GM21367 (cell line): ENCODE results near the gene INTS3.
"Not testable (repeated sequence)": the region's sequence is repeated elsewhere in the genome, so short reads cannot be mapped to it uniquely, and the experiment has no call there.

Experiments
- ATAC-seq: cut with Tn5 transposase; IDR thresholded peaks from one replicate; pipeline ENCODE4 v1.9.1; 2021; ENCODE audit not compliant: unreplicated experiment

The INTS3 gene

DNA sequence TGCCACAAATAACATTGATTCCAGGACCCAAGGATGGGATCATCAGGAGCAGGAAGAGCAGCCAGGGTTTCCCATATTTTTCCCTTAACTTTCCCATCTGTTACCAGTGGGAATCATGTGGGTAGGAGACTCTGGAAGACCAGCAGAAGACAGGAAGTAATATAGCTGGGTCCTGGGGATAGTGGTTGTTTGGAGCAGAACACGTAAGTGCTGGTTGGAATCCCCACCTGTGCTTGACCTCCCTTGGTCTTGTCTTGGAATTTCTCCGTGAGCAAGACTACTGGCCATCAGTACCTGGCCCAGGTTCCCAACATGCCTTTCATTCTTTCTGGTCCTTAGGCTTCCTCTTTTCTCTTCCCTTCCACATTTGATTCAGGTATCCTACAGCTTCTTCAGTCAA, 26.4 kb downstream of the INTS3 start:
- no peak for ATAC-seq

DNA sequence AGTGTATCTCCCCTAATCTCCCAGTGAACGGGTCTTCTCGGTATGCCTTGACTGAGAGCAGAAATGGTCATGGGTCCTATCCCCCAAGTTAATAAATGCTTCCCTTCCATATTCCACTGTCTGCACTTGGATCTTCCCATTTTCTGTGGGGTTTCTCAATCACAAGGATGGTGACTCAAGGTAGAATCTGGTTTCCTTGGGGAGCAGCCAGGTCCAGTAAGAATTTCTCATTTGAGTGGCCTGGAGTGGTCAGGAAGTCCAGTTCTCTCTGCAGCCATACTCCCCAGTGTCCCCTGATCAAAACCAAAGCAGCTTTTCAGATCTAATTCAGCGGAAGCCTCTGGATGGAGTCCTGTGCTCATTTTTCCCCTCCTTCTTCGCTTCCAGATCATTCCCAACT, 32.6 kb downstream of the INTS3 start:
- no peak for ATAC-seq

DNA sequence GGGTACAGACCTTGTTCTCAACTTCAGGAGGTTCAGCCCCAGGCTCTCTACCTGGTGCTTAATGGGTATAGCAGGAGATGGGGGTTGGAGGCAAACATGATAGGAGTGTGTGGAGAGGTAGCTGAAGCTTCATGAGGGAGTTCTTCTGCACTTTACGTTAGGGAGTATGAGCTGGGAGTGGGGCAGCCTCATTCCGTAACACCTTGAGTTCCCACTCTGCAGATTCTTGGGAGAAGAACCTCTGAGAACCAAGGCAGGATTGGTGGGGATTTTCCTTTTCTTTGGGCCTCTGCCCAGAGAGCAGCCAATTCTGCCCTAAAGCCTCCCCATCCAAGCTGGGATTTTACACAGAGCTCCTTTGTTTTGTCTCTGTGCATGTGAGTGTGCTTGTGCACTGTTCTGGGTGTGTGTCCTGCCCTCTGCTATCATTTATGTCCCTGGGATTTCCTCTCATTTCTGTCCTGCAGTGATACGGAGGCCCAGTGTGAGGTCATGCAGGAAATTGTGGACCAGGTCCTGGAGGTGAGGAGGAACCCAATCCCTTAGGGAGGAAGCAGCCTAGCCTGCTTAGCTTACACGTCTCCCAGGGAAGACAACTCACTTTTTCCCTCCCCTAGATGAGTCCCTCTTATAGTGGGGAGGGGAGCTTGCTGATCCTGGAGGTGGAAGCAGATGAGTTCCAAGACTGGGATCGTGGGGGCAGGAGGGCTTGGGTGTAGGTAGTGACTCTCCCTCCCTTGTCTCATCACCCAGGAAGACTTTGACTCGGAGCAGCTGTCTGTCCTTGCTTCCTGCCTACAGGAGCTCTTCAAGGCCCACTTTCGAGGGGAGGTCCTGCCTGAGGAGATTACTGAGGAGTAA, 35.7 kb downstream of the INTS3 start:
- ATAC-seq, result no peak

DNA sequence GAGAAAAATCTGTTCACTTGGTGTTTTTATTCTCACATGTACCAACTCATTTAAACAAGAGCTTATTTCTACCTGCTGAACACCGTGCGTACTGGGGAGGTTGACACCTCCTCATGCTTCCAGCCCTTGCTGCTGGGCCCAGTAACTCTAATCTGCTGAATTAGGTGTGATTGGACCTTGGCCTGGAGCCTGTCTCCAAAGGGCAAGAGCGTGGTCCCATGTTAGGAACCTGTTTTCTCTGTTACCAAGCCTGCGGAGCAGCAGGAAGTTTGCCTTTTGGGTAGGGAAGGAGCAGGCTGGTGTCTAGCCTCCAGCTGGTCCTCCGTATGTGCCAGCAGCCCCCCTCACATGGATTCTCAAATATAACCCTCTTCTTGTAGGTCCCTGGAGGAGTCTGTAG, 36.5 kb downstream of the INTS3 start:
- ATAC-seq, result no peak

DNA sequence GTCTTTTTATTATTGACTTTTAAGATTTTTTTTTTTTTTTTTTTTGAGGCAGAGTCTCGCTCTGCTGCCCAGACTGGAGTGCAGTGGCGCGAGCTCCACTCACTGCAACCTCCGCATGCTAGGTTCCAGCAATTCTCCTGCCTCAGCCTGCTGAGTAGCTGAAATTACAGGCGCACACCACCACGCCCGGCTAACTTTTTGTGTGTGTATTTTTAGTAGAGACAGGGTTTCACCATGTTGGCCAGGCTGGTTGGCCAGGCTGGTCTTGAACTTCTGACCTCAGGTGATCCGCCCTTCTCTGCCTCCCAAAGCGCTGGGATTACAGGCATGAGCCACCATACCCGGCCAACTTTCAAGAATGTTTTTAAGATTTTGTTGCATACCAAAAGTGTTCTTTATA, 38.8 kb downstream of the INTS3 start:
- ATAC-seq, result not testable (repeated sequence)

DNA sequence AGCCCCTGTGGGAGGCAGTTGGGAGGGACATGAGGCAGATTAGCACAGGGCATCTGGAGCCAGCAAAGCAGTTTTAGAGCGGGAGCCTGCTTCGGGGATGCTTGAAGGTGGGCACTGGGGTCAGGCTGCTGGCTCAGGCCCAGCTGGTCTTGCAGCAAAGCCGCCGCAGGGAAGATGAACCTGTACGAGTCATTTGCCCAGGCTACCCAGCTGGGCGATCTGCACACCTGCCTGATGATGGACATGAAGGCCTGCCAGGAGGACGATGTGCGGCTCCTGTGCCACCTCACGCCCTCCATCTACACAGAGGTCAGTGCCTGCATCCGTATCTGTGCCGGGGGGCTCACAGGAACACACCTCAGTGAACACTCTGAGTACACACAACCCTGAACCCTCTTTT, 39.7 kb downstream of the INTS3 start:
- no peak for ATAC-seq

DNA sequence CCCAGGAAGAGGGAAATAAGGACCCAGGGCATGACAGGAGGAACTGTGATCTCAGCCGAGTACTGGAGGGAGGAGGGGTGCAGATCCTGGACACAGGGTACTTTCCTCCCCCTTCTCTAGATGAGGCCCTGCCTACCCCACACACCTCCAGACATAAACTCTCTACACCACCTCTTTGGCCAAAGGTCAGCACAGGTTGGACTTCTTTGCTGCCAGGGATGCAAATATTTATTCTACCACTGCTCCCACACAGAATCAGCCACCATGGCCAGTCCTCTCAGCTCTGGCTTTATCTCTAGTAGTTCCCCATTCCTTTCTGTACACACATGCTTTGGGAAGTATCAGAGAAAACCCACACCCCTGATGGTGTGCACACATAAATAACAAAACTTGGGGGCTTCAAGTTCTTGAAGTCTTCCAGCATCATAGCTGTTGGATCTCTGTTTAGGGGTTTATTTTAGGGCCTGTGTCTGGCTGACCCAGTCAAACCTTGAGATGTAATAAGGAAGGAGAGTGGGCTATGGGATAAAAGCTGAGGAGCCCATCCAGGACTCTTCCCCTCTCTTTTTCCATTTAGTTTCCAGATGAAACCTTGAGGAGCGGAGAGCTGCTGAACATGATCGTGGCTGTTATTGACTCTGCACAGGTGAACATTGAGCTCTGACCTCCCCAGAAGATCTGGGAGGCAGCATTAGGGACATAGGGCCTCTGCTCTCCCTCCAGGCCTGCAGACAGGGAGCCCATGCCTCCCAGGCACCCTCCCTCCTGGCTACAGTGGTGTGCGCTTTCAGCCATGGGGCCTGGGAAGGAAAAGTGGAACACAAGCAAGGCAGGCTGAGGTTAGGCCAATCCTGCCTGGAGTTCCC, 40.7 kb downstream of the INTS3 start:
- ATAC-seq, result no peak

DNA sequence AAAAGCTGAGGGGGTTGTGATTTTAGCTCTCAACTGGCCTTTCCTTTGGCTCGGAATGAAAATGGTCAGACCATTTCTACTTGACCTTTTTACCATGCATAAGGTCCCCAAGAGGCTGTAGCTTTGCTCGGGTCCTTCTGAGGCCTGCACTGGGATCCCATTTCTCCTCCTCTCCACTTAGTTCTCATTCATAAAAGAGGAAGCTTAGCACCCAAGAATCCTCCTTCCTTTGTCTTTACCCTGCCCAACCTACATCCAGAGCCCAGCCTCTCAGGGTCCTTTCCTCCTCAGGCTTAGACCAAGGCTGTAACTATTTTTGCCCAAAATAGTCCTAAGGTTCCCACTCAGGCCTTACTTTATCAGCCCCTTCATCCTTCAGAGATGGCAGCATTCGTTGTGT, 41.4 kb downstream of the INTS3 start:
- no peak for ATAC-seq

DNA sequence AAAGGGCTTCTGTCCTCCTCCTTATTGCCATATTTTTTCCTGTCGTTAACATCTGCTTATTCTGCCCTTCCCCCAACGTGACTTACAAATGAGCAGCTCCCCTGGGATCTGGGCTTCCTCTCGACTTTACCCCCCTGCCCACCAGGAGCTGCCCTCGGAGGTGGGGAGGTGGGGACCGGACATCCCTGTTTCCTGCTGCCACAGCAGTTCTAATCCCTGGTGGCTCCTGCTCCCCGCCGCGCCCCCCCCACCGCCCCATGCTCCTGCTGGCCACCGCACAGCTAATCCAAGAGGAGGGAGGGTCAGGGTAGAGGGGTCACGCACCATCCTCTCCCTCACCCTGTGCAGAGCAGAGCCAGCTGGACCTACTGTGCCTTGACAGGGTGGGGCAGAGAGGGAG, 42.9 kb downstream of the INTS3 start:
- no peak for ATAC-seq

DNA sequence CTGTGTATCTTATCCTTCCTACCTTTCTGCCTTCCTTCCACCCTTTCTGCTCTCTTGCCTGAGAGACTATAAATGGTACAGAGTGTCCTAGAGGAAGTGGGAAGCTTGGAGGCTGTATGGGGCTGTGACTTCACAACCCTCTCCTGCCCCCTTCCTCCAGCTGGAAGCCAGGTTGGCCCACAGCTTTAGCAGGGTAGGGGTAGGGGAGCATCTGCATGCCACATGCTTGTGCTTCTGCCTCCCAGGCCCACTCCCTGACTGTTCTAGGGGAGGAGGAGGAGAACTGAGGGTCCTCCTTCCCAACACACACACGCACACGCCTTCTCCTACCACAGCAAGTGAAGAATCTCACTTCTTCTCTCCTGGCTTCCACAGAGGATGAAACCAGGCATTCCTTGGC, 43.4 kb downstream of the INTS3 start:
- no peak for ATAC-seq

DNA sequence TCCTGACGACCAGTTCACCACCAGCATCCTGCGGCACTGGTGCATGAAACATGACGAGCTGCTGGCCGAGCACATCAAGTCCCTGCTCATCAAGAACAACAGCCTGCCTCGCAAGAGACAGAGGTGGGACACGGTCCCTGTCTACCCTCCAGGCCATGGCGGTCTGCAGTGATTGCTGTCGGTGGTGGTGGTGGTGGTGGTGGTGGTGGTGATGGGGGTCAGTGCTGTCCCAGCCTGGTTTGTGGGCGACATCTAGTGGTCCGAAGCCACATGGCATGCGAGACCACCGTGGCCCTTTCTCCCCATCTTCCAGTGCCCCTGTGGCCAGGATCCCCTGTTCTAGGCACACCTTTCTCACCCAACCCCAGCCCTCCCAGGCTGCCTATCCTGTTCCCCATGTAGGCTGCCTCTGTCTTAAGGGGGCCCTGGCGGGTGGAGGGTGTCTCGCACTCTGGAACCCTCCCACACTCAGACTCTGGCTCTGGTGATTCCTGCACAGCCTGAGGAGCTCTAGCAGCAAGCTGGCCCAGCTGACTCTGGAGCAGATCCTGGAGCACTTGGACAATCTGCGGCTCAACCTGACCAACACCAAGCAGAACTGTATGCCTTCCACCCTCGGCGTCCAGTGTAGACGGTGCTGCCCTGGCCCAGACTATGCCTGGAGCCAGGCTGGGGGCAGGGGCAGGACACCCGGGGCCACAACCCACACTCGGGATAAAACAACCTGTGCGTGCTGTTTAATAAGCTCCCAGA, 44.2 kb downstream of the INTS3 start:
- ATAC-seq, result no peak

DNA sequence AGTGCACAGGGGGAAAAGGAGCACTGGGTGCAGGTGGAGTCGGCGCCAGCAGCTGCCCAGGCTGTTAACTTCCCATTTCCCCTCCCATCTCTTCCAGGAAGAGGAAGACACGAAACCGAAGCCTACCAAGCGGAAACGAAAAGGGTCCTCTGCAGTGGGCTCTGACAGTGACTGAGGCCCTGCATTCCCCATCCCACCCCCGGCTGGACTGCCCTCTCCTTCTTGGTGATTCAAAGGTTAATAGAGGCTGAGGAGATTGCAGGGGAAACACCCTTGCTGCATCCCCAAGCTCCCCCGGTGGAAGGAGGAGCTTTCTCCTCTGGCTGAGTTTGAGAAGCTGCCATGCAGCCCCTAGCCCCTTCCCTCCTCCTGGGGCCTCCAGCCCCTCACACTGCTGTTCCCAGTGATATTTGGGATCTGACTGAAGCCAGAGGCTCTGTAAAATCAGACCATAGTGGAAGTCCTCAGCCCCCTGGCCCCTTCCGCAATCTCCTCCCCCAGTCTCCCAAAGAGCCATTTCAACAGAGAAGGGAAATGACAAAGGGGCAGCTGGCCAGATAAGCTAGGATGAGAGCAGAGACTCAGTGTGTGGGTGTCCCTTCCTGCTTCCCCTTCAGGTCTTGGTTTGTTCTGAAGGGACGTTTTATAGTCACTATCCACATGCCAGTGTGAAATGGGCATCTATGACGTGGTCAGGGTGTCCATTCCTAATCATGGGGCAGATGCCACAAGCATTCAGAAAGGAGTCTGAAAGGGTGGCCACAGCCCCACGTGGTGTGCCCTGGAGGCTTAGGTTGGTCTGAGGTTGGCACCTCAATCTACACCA, 45.5 kb downstream of the INTS3 start:
- ATAC-seq, result no peak

DNA sequence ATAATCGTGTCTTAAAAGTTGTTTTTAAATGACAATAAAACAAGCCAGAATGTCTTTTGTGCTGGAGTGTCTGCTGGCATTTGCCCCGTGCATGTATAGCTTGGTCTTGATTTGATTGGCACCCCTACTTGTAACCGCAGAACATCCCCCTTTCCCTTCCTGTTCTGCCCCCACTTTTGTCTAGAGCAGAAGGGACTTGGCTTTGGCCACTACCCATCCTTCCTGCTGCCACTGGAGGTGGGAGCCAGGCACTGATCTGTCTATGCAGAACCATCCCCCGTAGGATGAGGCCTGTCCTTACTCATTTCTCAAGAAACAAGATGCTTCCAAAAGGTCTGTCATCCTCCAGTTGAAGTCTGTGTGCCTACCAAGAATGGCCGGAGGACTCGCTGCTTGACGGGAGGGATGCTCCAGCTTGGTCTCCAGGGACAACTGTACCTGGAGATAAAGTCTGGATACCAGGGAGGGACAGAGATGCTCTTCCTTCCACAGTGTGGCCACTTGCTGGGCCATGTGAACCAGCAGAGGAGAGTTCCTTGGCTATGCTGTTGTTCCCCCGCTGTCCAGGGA, 46.3 kb downstream of the INTS3 start:
- no peak for ATAC-seq

DNA sequence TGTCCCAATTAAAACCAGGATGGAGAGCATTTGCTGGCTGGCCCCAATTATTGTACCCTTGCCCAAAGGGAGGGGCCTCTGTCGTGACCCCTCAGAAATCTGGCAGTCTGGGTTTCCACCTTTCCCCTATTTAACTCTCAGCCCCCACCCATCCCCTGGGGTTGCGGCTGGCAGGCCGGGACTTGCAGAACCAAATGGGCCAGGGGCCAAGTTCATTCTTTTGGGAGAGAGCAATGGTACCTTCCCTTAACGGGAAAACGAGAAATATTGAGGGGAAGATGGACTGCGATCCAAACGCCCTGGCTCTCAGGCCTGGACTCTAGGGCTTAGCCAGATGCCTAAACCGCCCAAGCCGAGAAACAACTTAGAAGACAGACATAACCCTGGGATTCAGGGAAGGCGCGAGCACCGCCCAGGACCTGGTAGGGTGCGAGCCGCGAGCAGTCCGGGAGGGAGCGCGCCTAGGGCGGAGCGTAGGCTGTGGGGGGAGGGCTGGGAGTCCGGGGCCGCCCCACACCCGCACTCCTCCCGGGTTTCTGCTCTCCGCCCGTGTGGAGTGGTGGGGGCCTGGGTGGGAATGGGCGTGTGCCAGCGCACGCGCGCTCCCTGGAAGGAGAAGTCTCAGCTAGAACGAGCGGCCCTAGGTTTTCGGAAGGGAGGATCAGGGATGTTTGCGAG, 47.1 kb downstream of the INTS3 start, which contains the start of gene SLC27A3:
SLC27A3 (plus strand) TSS at position 628 of the 678 bp plus-strand sequence. CDS start 91 bp downstream, outside the sequence.
- ATAC-seq, result no peak

DNA sequence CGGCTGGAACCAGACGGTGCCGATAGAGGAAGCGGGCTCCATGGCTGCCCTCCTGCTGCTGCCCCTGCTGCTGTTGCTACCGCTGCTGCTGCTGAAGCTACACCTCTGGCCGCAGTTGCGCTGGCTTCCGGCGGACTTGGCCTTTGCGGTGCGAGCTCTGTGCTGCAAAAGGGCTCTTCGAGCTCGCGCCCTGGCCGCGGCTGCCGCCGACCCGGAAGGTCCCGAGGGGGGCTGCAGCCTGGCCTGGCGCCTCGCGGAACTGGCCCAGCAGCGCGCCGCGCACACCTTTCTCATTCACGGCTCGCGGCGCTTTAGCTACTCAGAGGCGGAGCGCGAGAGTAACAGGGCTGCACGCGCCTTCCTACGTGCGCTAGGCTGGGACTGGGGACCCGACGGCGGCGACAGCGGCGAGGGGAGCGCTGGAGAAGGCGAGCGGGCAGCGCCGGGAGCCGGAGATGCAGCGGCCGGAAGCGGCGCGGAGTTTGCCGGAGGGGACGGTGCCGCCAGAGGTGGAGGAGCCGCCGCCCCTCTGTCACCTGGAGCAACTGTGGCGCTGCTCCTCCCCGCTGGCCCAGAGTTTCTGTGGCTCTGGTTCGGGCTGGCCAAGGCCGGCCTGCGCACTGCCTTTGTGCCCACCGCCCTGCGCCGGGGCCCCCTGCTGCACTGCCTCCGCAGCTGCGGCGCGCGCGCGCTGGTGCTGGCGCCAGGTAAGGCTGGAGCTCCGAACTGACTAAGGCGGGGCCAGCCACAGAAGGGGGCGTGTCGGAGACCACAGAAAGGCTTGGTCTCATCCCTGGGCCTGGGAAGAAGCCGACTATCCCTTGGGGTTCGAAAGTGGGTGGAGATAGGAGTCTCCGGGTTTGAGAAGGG, 47.8 kb downstream of the INTS3 start:
- no peak for ATAC-seq

DNA sequence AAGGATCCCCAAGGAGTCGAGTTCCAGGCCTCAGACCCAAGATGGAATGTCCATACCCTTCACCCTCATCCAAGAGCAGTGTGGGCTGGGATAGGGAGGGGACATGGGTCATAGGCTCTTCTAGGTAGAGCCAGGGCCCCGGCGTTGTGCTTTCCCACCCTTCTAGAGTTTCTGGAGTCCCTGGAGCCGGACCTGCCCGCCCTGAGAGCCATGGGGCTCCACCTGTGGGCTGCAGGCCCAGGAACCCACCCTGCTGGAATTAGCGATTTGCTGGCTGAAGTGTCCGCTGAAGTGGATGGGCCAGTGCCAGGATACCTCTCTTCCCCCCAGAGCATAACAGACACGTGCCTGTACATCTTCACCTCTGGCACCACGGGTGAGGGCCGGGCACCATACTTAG, 48.5 kb downstream of the INTS3 start:
- ATAC-seq, result no peak

DNA sequence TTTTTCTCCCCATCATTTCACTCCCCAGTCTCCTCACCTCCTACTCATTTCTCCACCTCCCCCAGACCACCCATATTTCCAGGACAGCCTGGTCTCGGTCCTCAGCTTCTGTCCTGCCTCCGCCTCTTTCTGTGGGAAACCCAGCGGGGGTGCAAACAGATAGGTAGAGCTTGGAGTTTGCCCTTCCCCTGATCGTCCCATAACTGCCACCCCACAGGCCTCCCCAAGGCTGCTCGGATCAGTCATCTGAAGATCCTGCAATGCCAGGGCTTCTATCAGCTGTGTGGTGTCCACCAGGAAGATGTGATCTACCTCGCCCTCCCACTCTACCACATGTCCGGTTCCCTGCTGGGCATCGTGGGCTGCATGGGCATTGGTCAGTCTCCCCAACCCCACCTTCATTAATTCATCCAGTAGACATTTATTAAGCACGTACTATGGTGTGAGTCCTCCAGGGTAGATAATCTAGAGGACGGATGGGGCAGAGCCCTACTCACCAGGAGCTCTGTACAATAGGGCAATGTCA, 49.1 kb downstream of the INTS3 start:
- no peak for ATAC-seq

DNA sequence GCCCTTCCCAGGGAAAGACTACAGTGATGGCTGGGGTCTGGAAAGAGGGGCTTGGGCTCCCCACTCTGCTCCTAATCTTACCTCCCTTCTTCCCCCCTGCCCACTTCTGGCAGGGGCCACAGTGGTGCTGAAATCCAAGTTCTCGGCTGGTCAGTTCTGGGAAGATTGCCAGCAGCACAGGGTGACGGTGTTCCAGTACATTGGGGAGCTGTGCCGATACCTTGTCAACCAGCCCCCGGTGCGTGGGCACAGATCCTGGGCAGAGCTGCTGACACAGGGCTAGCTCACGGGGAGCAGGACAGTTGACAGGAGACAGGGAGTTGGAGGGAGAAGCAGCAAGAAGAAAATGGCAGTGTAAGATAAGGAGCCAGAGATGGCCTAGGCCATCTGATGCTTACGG, 49.8 kb downstream of the INTS3 start:
- no peak for ATAC-seq
